Astrocyte (in vitro differentiated cells and primary cell): ENCODE measurements around the gene PRKCI. TPM values are rescaled to one million over a fixed set of nuclear protein-coding genes. Genes with fewer than 3 reads are reported as not detected.

Experiments used
- DNase-seq: peaks from one replicate; pipeline ENCODE4 v3.0.0-alpha.2; 2010; ENCODE audit warnings: low read depth
- FAIRE-seq: peaks from 2 replicates; lab custom pipeline; 2011; peaks lifted over from hg19 to GRCh38; lab: Jason Lieb, UNC
- H2AFZ ChIP-seq: 2 replicates; pipeline ENCODE4 v1.6.0; 2012; ENCODE audit warnings: low read depth, low read length, inconsistent platforms
- H3K27ac ChIP-seq: 2 replicates; pipeline ENCODE4 v1.5.1; 2011; ENCODE audit warnings: low read depth, low read length, inconsistent platforms
- H3K27me3 ChIP-seq: 2 replicates; pipeline ENCODE4 v1.6.0; 2011; ENCODE audit warnings: low read length, inconsistent platforms; ENCODE audit not compliant: insufficient read depth
- H3K36me3 ChIP-seq: 2 replicates; pipeline ENCODE4 v1.5.1; 2011; ENCODE audit warnings: low read length, inconsistent platforms; ENCODE audit not compliant: insufficient read depth
- H3K4me1 ChIP-seq: 2 replicates; pipeline ENCODE4 v1.5.1; 2011; ENCODE audit warnings: low read length, inconsistent platforms; ENCODE audit not compliant: insufficient read depth
- H3K4me2 ChIP-seq: 2 replicates; pipeline ENCODE4 v1.6.0; 2012; ENCODE audit warnings: low read length, inconsistent platforms
- H3K4me3 ChIP-seq: 2 replicates; pipeline ENCODE4 v1.5.1; 2011; ENCODE audit warnings: low read depth, mild to moderate bottlenecking, low read length, inconsistent platforms; ENCODE audit not compliant: insufficient read depth
- H3K79me2 ChIP-seq: 2 replicates; pipeline ENCODE4 v1.6.0; 2012; ENCODE audit warnings: mild to moderate bottlenecking, low read length, inconsistent platforms; ENCODE audit not compliant: insufficient read depth
- H3K9ac ChIP-seq: 2 replicates; pipeline ENCODE4 v1.6.0; 2012; ENCODE audit warnings: mild to moderate bottlenecking, low read length, inconsistent platforms
- H3K9me3 ChIP-seq: 2 replicates; pipeline ENCODE4 v1.5.1; 2012; ENCODE audit warnings: low read depth, mild to moderate bottlenecking, low read length, inconsistent platforms; ENCODE audit not compliant: insufficient read depth
- H4K20me1 ChIP-seq: 2 replicates; pipeline ENCODE4 v1.6.0; 2012; ENCODE audit warnings: low read length, inconsistent platforms; ENCODE audit not compliant: insufficient read depth
- H3K27ac Mint-ChIP-seq: one replicate; pipeline ENCODE4 v1.8.0; 2021; ENCODE audit warnings: mild to moderate bottlenecking, mixed read lengths; ENCODE audit not compliant: unreplicated experiment
- H3K27me3 Mint-ChIP-seq: one replicate; pipeline ENCODE4 v1.8.0; 2021; ENCODE audit warnings: low read depth, mixed read lengths; ENCODE audit not compliant: unreplicated experiment
- H3K36me3 Mint-ChIP-seq: one replicate; pipeline ENCODE4 v1.8.0; 2021; ENCODE audit warnings: low read depth, mixed read lengths; ENCODE audit not compliant: unreplicated experiment
- H3K4me1 Mint-ChIP-seq: one replicate; pipeline ENCODE4 v1.8.0; 2021; ENCODE audit warnings: low read depth, mixed read lengths; ENCODE audit not compliant: unreplicated experiment
- H3K4me3 Mint-ChIP-seq: one replicate; pipeline ENCODE4 v1.8.0; 2021; ENCODE audit warnings: mild to moderate bottlenecking, moderate library complexity, mixed read lengths; ENCODE audit not compliant: unreplicated experiment
- H3K9me3 Mint-ChIP-seq: one replicate; pipeline ENCODE4 v1.8.0; 2021; ENCODE audit warnings: mild to moderate bottlenecking, mixed read lengths; ENCODE audit not compliant: unreplicated experiment
- CTCF ChIP-seq: IDR thresholded peaks from 2 replicates; pipeline ENCODE4 v1.5.1; 2011; ENCODE audit warnings: low read depth, mild to moderate bottlenecking, inconsistent platforms, low read length, moderate library complexity; ENCODE audit not compliant: insufficient read depth
- EZH2 ChIP-seq: IDR thresholded peaks from 2 replicates; pipeline ENCODE4 v1.6.1; 2012; ENCODE audit warnings: mild to moderate bottlenecking, low read length, inconsistent platforms; ENCODE audit not compliant: insufficient read depth
- total RNA-seq: library from RNA; stranded (reverse); gene quantifications from 2 replicates; pipeline ENCODE4 v1.2.1, GENCODE V29; 2021

Gene PRKCI
- total RNA-seq, 1 donor from 2014 or later: 65.2 TPM

DNA sequence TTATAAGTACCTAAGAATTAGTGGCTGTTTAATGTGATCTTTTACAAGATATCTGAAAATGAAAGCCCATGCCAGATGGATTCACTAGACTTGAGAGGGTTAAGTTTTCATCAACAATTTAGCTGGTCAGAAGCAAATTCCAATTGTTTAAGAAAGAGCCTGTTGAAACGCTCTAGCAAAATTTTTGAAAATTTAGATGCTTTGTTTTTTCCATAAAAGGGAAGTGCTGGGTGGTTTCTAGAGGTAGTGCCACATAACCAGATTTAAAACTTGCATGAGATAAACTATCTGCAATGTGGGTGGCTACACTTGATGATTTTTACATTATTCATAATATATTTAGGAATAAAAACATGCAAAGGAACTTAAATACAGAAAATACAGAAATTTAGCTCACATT, 86.8 kb downstream of the PRKCI start:
- DNase-seq: no peak
- no peak for TF ChIP-seq EZH2
- no peak for TF ChIP-seq CTCF
- peaks cover 3% of the 10 kb centered on the region for H3K4me1 Mint-ChIP-seq
- no peak for FAIRE-seq
- no peak overlapping the region for H3K27ac ChIP-seq
- H3K4me1 ChIP-seq: no peaks in the 10 kb centered on the region
- H3K9me3 ChIP-seq: no peaks in the 10 kb centered on the region
- H3K36me3 ChIP-seq: no peaks in the 10 kb centered on the region
- H3K4me3 ChIP-seq: no peak overlapping the region
- no peaks in the 10 kb centered on the region for H3K9me3 Mint-ChIP-seq
- no peaks in the 10 kb centered on the region for H3K27me3 ChIP-seq
- no peak overlapping the region for H3K4me2 ChIP-seq
- H3K79me2 ChIP-seq: no peaks in the 10 kb centered on the region
- no peaks in the 10 kb centered on the region for H3K27me3 Mint-ChIP-seq
- no peak overlapping the region for H3K27ac Mint-ChIP-seq
- no peak overlapping the region for H3K9ac ChIP-seq
- H2AFZ ChIP-seq: no peak overlapping the region
- H3K36me3 Mint-ChIP-seq: no peaks in the 10 kb centered on the region
- H4K20me1 ChIP-seq: no peaks in the 10 kb centered on the region
- no peak overlapping the region for H3K4me3 Mint-ChIP-seq

DNA sequence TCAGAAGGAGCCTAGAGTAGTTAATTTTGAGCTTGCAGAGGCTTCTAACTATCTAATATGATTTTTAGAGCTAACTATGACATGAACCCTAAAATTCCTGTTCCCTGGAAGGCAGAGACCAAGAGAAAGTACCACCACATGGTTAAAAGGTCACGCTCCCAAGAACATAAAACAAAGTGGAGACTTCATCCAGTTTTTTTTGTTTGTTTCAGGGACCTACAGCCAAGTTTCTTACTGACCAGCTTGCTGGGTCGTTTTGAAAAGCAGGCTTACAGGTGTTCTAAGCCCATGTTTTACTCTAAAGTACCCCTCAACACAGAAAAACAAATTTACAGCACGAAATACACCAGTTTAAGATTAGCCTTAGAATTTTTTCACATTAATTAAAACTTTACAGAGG, 95.7 kb downstream of the PRKCI start:
- no peaks in the 10 kb centered on the region for H3K79me2 ChIP-seq
- no peaks in the 10 kb centered on the region for H3K36me3 ChIP-seq
- no peaks in the 10 kb centered on the region for H4K20me1 ChIP-seq
- Mint-ChIP-seq H3K4me3 (no peak overlapping the region), H3K36me3 (no peaks in the 10 kb centered on the region), H3K4me1 (peaks cover 23% of the 10 kb centered on the region), H3K27ac (no peak overlapping the region), H3K27me3 (no peaks in the 10 kb centered on the region), H3K9me3 (peaks cover 2% of the 10 kb centered on the region)
- no peak overlapping the region for H3K27ac ChIP-seq
- no peak overlapping the region for H3K4me3 ChIP-seq
- H3K4me2 ChIP-seq: no peak overlapping the region
- no peaks in the 10 kb centered on the region for H3K27me3 ChIP-seq
- no peaks in the 10 kb centered on the region for H3K9me3 ChIP-seq
- no peak overlapping the region for H2AFZ ChIP-seq
- H3K4me1 ChIP-seq: peaks cover 14% of the 10 kb centered on the region
- no peak for TF ChIP-seq EZH2
- no peak for TF ChIP-seq CTCF
- no peak overlapping the region for H3K9ac ChIP-seq
- no peak for DNase-seq
- no peak for FAIRE-seq

GRCh38 chr3:170320461-170321121, 98.4 kb downstream of the PRKCI start:
- Mint-ChIP-seq H3K4me3 (no peak overlapping the region), H3K27ac (peak overlapping the region; percentile 97), H3K4me1 (peaks cover 32% of the 10 kb centered on the region), H3K27me3 (no peaks in the 10 kb centered on the region), H3K9me3 (peaks cover 2% of the 10 kb centered on the region), H3K36me3 (no peaks in the 10 kb centered on the region)
- no peaks in the 10 kb centered on the region for H4K20me1 ChIP-seq
- H3K4me3 ChIP-seq: no peak overlapping the region
- no peaks in the 10 kb centered on the region for H3K36me3 ChIP-seq
- H3K27ac ChIP-seq: no peak overlapping the region
- no peaks in the 10 kb centered on the region for H3K9me3 ChIP-seq
- no peaks in the 10 kb centered on the region for H3K79me2 ChIP-seq
- DNase-seq: no peak
- no peak overlapping the region for H3K9ac ChIP-seq
- H3K27me3 ChIP-seq: no peaks in the 10 kb centered on the region
- no peak overlapping the region for H3K4me2 ChIP-seq
- H2AFZ ChIP-seq: no peak overlapping the region
- TF ChIP-seq EZH2 (no peak), CTCF (no peak)
- peaks cover 15% of the 10 kb centered on the region for H3K4me1 ChIP-seq
- FAIRE-seq: no peak
